Astrocyte (in vitro differentiated cells and primary cell): ENCODE data around the gene BRD7. TPM values are rescaled to one million over a fixed set of nuclear protein-coding genes. Genes with fewer than 3 reads are reported as not detected.

Experiments used
- DNase-seq: peaks from one replicate; pipeline ENCODE4 v3.0.0-alpha.2; 2010; ENCODE audit warnings: low read depth
- FAIRE-seq: peaks from 2 replicates; lab custom pipeline; 2011; peaks lifted over from hg19 to GRCh38; lab: Jason Lieb, UNC
- H2AFZ ChIP-seq: 2 replicates; pipeline ENCODE4 v1.6.0; 2012; ENCODE audit warnings: low read depth, low read length, inconsistent platforms
- H3K27ac ChIP-seq: 2 replicates; pipeline ENCODE4 v1.5.1; 2011; ENCODE audit warnings: low read depth, low read length, inconsistent platforms
- H3K27me3 ChIP-seq: 2 replicates; pipeline ENCODE4 v1.6.0; 2011; ENCODE audit warnings: low read length, inconsistent platforms; ENCODE audit not compliant: insufficient read depth
- H3K36me3 ChIP-seq: 2 replicates; pipeline ENCODE4 v1.5.1; 2011; ENCODE audit warnings: low read length, inconsistent platforms; ENCODE audit not compliant: insufficient read depth
- H3K4me1 ChIP-seq: 2 replicates; pipeline ENCODE4 v1.5.1; 2011; ENCODE audit warnings: low read length, inconsistent platforms; ENCODE audit not compliant: insufficient read depth
- H3K4me2 ChIP-seq: 2 replicates; pipeline ENCODE4 v1.6.0; 2012; ENCODE audit warnings: low read length, inconsistent platforms
- H3K4me3 ChIP-seq: 2 replicates; pipeline ENCODE4 v1.5.1; 2011; ENCODE audit warnings: low read depth, mild to moderate bottlenecking, low read length, inconsistent platforms; ENCODE audit not compliant: insufficient read depth
- H3K79me2 ChIP-seq: 2 replicates; pipeline ENCODE4 v1.6.0; 2012; ENCODE audit warnings: mild to moderate bottlenecking, low read length, inconsistent platforms; ENCODE audit not compliant: insufficient read depth
- H3K9ac ChIP-seq: 2 replicates; pipeline ENCODE4 v1.6.0; 2012; ENCODE audit warnings: mild to moderate bottlenecking, low read length, inconsistent platforms
- H3K9me3 ChIP-seq: 2 replicates; pipeline ENCODE4 v1.5.1; 2012; ENCODE audit warnings: low read depth, mild to moderate bottlenecking, low read length, inconsistent platforms; ENCODE audit not compliant: insufficient read depth
- H4K20me1 ChIP-seq: 2 replicates; pipeline ENCODE4 v1.6.0; 2012; ENCODE audit warnings: low read length, inconsistent platforms; ENCODE audit not compliant: insufficient read depth
- H3K27ac Mint-ChIP-seq: one replicate; pipeline ENCODE4 v1.8.0; 2021; ENCODE audit warnings: mild to moderate bottlenecking, mixed read lengths; ENCODE audit not compliant: unreplicated experiment
- H3K27me3 Mint-ChIP-seq: one replicate; pipeline ENCODE4 v1.8.0; 2021; ENCODE audit warnings: low read depth, mixed read lengths; ENCODE audit not compliant: unreplicated experiment
- H3K36me3 Mint-ChIP-seq: one replicate; pipeline ENCODE4 v1.8.0; 2021; ENCODE audit warnings: low read depth, mixed read lengths; ENCODE audit not compliant: unreplicated experiment
- H3K4me1 Mint-ChIP-seq: one replicate; pipeline ENCODE4 v1.8.0; 2021; ENCODE audit warnings: low read depth, mixed read lengths; ENCODE audit not compliant: unreplicated experiment
- H3K4me3 Mint-ChIP-seq: one replicate; pipeline ENCODE4 v1.8.0; 2021; ENCODE audit warnings: mild to moderate bottlenecking, moderate library complexity, mixed read lengths; ENCODE audit not compliant: unreplicated experiment
- H3K9me3 Mint-ChIP-seq: one replicate; pipeline ENCODE4 v1.8.0; 2021; ENCODE audit warnings: mild to moderate bottlenecking, mixed read lengths; ENCODE audit not compliant: unreplicated experiment
- EZH2 ChIP-seq: IDR thresholded peaks from 2 replicates; pipeline ENCODE4 v1.6.1; 2012; ENCODE audit warnings: mild to moderate bottlenecking, low read length, inconsistent platforms; ENCODE audit not compliant: insufficient read depth
- total RNA-seq: library from RNA; stranded (reverse); gene quantifications from 2 replicates; pipeline ENCODE4 v1.2.1, GENCODE V29; 2021
- TF ChIP-seq, protein P1 (sequence below): IDR thresholded peaks from 2 replicates; pipeline ENCODE4 v1.5.1; 2011; ENCODE audit warnings: low read depth, mild to moderate bottlenecking, inconsistent platforms, low read length, moderate library complexity; ENCODE audit not compliant: insufficient read depth

The BRD7 gene
- total RNA-seq, 1 donor from 2014 or later: 58.5 TPM

DNA sequence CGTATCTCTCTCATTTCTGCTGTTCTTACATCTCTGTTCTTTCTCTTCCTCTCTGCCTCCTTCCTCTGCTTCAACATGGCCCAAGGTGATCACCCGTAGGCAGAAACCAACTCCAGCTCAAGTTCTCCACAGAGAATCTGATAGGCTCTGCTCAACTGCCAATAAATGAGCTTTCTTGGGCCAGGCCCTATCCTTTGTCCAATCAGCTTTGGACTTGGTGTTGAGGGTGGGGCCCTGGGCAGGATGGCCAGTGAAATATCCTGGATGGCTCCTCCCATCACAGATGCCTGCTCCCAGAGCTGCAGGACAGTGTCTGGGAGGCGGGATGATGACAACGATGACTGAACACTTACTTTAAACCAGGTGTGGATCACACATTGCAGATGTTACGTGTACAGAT is 17.4 kb upstream of the BRD7 start:
- H3K4me1 ChIP-seq: no peaks in the 10 kb centered on the region
- Mint-ChIP-seq H3K4me3 (no peak overlapping the region), H3K36me3 (no peaks in the 10 kb centered on the region), H3K27me3 (peaks cover 42% of the 10 kb centered on the region), H3K27ac (no peak overlapping the region), H3K4me1 (no peaks in the 10 kb centered on the region), H3K9me3 (peaks cover 2% of the 10 kb centered on the region)
- TF ChIP-seq, protein P1, sequence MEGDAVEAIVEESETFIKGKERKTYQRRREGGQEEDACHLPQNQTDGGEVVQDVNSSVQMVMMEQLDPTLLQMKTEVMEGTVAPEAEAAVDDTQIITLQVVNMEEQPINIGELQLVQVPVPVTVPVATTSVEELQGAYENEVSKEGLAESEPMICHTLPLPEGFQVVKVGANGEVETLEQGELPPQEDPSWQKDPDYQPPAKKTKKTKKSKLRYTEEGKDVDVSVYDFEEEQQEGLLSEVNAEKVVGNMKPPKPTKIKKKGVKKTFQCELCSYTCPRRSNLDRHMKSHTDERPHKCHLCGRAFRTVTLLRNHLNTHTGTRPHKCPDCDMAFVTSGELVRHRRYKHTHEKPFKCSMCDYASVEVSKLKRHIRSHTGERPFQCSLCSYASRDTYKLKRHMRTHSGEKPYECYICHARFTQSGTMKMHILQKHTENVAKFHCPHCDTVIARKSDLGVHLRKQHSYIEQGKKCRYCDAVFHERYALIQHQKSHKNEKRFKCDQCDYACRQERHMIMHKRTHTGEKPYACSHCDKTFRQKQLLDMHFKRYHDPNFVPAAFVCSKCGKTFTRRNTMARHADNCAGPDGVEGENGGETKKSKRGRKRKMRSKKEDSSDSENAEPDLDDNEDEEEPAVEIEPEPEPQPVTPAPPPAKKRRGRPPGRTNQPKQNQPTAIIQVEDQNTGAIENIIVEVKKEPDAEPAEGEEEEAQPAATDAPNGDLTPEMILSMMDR: no peak
- no peak for TF ChIP-seq EZH2
- no peak for DNase-seq
- peaks cover 9% of the 10 kb centered on the region for H3K27me3 ChIP-seq
- no peak overlapping the region for H3K27ac ChIP-seq
- no peaks in the 10 kb centered on the region for H3K79me2 ChIP-seq
- H2AFZ ChIP-seq: no peak overlapping the region
- no peak overlapping the region for H3K9ac ChIP-seq
- no peak overlapping the region for H3K4me2 ChIP-seq
- H3K9me3 ChIP-seq: no peaks in the 10 kb centered on the region
- H4K20me1 ChIP-seq: no peaks in the 10 kb centered on the region
- no peak for FAIRE-seq
- no peak overlapping the region for H3K4me3 ChIP-seq
- no peaks in the 10 kb centered on the region for H3K36me3 ChIP-seq

DNA sequence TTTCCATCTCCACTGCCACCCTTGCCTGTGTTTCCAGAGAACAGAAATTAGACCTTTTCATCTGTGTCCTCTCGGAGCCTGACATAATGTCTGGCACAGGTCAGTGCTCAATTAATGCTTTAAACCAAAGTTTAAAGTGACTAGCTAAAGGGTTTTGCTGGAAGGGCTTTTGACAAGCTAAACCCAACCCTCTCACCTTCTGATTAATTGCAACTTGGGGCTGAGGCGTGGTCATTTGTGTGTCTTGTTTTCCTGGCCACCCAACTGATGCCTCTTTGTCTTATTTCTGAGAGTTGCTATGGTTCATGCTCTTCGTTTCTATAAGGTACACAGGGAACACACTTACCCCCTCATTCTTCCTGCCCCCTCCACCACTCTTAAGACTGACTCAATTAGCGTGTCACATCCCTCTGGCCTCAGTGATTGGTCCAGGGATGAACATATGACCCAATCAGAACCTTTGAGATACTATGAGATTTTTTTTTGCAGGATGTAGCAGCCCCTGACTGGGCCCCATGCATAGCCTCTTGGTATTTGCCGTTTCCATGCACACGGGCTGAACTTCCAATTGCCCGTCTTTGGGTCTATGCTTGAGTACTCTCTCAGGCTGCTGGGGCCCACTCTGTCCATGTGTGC is 15.8 kb upstream of the BRD7 start:
- no peak overlapping the region for H2AFZ ChIP-seq
- no peaks in the 10 kb centered on the region for H3K9me3 ChIP-seq
- H3K4me1 ChIP-seq: no peaks in the 10 kb centered on the region
- no peak overlapping the region for H3K4me2 ChIP-seq
- H3K4me3 ChIP-seq: no peak overlapping the region
- H3K27me3 Mint-ChIP-seq: peaks cover 41% of the 10 kb centered on the region
- no peak for TF ChIP-seq EZH2
- TF ChIP-seq, protein P1: no peak
- no peak overlapping the region for H3K27ac Mint-ChIP-seq
- H3K27me3 ChIP-seq: peaks cover 9% of the 10 kb centered on the region
- no peaks in the 10 kb centered on the region for H3K4me1 Mint-ChIP-seq
- H3K9me3 Mint-ChIP-seq: peaks cover 2% of the 10 kb centered on the region
- no peaks in the 10 kb centered on the region for H3K36me3 ChIP-seq
- H3K4me3 Mint-ChIP-seq: no peak overlapping the region
- H3K36me3 Mint-ChIP-seq: no peaks in the 10 kb centered on the region
- H4K20me1 ChIP-seq: no peaks in the 10 kb centered on the region
- FAIRE-seq (no peak), DNase-seq (no peak)
- H3K79me2 ChIP-seq: no peaks in the 10 kb centered on the region
- no peak overlapping the region for H3K27ac ChIP-seq
- no peak overlapping the region for H3K9ac ChIP-seq

DNA sequence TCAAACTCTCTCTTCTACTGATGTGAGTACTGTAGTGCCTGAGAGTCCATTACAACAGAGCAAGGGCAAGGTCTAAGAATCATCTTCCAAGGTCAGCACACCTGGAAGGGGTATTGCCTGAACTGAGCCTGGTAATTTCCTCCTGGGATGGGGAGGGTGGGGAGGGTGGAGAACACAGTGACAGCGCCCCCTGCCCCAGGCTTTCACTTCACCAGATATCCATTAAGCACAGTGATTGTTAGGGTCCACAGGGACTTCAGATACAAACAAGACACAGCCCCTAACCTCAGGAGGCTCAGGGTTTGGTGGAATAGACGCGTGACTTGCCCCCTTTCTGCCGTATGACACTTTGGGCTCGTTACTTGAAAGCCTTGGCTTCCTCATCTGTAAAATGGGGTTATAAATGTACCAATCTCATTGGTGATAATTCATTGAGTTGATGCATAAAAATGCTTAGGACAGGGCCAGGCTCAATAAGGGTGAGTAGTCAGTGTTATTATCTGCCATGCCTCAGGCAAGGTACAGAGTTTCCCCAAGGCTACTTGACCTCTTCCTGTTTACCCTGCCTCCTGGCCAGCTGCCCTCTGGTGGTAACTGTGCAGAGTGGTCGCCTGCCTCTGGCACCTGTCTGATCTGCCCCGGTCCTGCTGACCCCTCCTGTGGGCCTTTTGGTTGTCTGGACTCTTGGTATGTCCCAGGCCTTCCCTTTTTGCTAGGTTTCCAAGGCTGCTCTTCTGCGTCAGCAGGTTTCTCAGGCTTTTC is 13.1 kb upstream of the BRD7 start:
- Histone ChIP-seq H4K20me1 (no peaks in the 10 kb centered on the region), H3K9me3 (no peaks in the 10 kb centered on the region), H3K27ac (no peak overlapping the region), H3K9ac (no peak overlapping the region), H3K4me2 (no peak overlapping the region), H3K4me1 (no peaks in the 10 kb centered on the region), H3K27me3 (no peaks in the 10 kb centered on the region), H2AFZ (no peak overlapping the region), H3K79me2 (no peaks in the 10 kb centered on the region), H3K36me3 (no peaks in the 10 kb centered on the region), H3K4me3 (no peak overlapping the region)
- no peaks in the 10 kb centered on the region for H3K4me1 Mint-ChIP-seq
- peaks cover 2% of the 10 kb centered on the region for H3K9me3 Mint-ChIP-seq
- H3K4me3 Mint-ChIP-seq: no peak overlapping the region
- H3K27me3 Mint-ChIP-seq: peaks cover 23% of the 10 kb centered on the region
- H3K27ac Mint-ChIP-seq: no peak overlapping the region
- no peaks in the 10 kb centered on the region for H3K36me3 Mint-ChIP-seq
- DNase-seq (no peak), FAIRE-seq (no peak)
- TF ChIP-seq EZH2: no peak
- TF ChIP-seq, protein P1: no peak
